ENCODE measurements around the gene COQ2.
"Not testable (repeated sequence)": the region's sequence is repeated elsewhere in the genome, so short reads cannot be mapped to it uniquely, and the experiment has no call there.

DNA sequence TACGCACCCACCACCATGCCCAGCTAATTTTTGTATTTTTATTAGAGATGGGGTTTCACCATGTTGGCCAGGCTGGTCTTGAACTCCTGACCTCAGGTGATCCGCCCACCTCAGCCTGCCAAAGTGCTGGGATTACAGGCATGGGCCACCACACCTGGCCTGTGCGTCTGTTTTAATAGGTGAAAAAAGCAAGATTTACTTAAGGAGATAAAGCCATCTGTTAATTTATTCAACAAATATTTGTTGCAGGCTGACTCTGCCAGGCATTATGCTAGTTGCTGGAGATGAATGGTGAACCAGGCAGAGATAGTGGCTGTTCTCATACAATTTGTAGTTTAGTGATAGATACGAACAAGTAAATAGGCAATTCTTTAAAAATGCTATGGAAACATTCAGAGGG lies 40.7 kb upstream of the COQ2 start:
- TF ChIP-seq, protein P1, sequence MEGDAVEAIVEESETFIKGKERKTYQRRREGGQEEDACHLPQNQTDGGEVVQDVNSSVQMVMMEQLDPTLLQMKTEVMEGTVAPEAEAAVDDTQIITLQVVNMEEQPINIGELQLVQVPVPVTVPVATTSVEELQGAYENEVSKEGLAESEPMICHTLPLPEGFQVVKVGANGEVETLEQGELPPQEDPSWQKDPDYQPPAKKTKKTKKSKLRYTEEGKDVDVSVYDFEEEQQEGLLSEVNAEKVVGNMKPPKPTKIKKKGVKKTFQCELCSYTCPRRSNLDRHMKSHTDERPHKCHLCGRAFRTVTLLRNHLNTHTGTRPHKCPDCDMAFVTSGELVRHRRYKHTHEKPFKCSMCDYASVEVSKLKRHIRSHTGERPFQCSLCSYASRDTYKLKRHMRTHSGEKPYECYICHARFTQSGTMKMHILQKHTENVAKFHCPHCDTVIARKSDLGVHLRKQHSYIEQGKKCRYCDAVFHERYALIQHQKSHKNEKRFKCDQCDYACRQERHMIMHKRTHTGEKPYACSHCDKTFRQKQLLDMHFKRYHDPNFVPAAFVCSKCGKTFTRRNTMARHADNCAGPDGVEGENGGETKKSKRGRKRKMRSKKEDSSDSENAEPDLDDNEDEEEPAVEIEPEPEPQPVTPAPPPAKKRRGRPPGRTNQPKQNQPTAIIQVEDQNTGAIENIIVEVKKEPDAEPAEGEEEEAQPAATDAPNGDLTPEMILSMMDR (conservative IDR thresholded peaks at IDR 0.05; ENCODE audit: low read depth in 2 of 2): not testable (repeated sequence)
- TF ChIP-seq REST (IDR thresholded peaks at IDR 0.05; ENCODE audit: unreplicated experiment); EZH2phosphoT487 (IDR thresholded peaks at IDR 0.05; ENCODE audit: unreplicated experiment); JUNB (IDR thresholded peaks at IDR 0.05; ENCODE audit: unreplicated experiment); ZNF114 (CRISPR knock-in tag; IDR thresholded peaks at IDR 0.05); ETS1 (IDR thresholded peaks at IDR 0.05): not testable (repeated sequence)
